ENCODE measurements around the gene IQGAP3.

- TF ChIP-seq, protein P1, sequence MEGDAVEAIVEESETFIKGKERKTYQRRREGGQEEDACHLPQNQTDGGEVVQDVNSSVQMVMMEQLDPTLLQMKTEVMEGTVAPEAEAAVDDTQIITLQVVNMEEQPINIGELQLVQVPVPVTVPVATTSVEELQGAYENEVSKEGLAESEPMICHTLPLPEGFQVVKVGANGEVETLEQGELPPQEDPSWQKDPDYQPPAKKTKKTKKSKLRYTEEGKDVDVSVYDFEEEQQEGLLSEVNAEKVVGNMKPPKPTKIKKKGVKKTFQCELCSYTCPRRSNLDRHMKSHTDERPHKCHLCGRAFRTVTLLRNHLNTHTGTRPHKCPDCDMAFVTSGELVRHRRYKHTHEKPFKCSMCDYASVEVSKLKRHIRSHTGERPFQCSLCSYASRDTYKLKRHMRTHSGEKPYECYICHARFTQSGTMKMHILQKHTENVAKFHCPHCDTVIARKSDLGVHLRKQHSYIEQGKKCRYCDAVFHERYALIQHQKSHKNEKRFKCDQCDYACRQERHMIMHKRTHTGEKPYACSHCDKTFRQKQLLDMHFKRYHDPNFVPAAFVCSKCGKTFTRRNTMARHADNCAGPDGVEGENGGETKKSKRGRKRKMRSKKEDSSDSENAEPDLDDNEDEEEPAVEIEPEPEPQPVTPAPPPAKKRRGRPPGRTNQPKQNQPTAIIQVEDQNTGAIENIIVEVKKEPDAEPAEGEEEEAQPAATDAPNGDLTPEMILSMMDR (IDR thresholded peaks at IDR 0.05; ENCODE audit: low read depth, low read length) = no peak
- TF ChIP-seq EZH2phosphoT487 (IDR thresholded peaks at IDR 0.05; ENCODE audit: low read depth) = no peak
These were observed 63.5 kb downstream of the IQGAP3 start for GRCh38 chr1:156508955-156509234.
